LNCaP clone FGC (cell line): ENCODE data around the gene BOK.
A peak's percentile ranks its signal among the peaks of the same experiment; 100 is the strongest.

Experiments
- DNase-seq: peaks from one replicate; pipeline ENCODE4 v3.0.0-alpha.2; 2011; ENCODE audit warnings: low read depth
- H3K4me3 ChIP-seq: 2 replicates; pipeline ENCODE4 v1.5.1; 2011; ENCODE audit warnings: mild to moderate bottlenecking, low read depth, low read length, control low read depth
- TF ChIP-seq, protein P1 (sequence below): IDR thresholded peaks from 2 replicates; pipeline ENCODE4 v1.5.1; 2012; ENCODE audit warnings: mild to moderate bottlenecking; ENCODE audit not compliant: control insufficient read depth, insufficient read depth; ENCODE audit errors: extremely low read depth

The BOK gene

DNA sequence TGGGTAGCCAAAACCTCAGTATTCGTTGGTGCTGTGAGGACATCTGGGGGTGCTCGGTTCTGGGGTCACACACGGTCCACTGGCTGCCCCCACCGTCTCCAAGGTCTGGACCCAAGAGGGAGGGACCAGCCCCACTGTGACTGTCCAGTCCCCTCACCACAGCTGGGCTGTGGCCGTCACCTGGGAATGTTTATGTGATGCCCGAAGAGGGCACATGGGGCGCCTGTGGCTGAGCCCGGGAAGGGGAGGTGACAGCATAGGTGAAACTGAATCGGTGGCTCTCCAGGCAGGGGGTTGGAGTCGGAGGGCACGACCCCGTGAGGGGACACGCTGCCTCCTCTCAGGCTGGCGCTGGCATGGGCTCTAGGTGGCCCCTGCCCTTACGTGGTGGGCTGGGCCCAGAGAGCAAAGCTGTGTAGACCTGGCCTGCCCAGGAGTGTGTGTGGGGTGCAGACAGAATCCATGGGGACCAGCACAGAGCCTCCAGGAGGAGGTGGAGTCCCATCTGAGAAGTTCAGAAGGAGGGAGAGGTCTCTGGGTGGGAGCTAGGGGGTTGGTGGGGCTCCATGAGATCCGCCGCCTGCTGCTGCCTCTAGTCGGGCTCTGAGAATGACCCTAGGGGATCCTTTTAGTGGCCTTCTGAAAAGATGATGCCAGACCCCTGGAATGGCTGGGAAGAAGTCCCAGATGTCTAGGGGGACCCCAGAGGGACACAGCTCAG, 1.8 kb downstream of the BOK start:
- TF ChIP-seq, protein P1, sequence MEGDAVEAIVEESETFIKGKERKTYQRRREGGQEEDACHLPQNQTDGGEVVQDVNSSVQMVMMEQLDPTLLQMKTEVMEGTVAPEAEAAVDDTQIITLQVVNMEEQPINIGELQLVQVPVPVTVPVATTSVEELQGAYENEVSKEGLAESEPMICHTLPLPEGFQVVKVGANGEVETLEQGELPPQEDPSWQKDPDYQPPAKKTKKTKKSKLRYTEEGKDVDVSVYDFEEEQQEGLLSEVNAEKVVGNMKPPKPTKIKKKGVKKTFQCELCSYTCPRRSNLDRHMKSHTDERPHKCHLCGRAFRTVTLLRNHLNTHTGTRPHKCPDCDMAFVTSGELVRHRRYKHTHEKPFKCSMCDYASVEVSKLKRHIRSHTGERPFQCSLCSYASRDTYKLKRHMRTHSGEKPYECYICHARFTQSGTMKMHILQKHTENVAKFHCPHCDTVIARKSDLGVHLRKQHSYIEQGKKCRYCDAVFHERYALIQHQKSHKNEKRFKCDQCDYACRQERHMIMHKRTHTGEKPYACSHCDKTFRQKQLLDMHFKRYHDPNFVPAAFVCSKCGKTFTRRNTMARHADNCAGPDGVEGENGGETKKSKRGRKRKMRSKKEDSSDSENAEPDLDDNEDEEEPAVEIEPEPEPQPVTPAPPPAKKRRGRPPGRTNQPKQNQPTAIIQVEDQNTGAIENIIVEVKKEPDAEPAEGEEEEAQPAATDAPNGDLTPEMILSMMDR, result no peak
- no peak for DNase-seq
- peak overlapping the region; percentile 54 for H3K4me3 ChIP-seq

DNA sequence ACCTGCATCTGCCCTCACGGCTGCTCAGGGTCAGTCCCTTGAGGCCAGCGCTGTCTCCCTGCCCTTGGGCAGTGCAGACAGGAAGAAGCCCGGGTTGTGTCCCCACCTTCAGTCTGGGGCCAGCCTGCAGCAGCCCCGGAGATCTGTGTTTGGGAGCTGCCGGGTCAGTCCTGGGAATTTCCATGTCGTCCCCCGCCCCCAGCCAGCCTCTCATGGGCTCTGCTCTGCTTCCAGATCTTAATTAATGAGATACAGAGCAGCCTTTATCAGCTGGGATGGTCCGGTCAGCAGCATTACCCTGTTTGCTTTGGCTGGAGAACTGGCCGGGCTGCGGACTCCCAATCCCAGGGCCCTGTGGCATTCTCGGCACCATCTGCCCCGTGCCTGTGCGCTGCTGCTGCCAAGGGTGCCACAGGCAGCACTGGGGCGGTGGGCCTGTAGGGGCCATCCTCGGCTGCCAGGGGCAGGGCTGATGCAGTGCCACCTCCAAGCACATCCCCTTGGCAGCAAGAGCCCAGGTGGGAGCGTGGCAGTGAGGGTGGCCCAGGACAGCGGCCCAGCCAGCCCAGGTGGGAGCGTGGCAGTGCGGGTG, 2.4 kb downstream of the BOK start:
- peak overlapping the region; percentile 54 for H3K4me3 ChIP-seq

DNA sequence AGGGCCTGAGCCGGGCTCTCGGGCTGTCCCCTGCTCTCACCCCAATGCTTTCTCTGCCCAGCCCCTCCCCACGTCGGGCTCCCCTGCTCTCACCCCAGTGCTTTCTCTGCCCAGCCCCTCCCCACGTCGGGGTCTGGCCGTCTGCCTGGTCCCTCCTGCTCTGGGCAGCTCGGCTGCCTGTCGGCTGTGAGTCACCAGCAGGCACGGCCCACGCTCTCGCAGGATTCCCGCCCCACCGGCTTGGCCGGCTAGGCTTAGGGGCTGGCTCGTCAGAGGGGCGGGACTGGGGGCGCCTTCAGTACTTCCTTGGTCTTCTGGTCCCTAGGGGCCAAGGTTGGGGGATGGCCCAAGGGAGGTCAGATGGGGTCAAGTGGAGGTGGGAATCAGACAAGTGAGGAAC, 3.3 kb downstream of the BOK start:
- peak overlapping the region; percentile 21; the same call in 1 of the 2 replicates for H3K4me3 ChIP-seq

More for the DNA sequence above, 2.4 kb downstream of the BOK start:
- peak; percentile 56 for DNase-seq
- TF ChIP-seq, protein P1, result no peak

DNA sequence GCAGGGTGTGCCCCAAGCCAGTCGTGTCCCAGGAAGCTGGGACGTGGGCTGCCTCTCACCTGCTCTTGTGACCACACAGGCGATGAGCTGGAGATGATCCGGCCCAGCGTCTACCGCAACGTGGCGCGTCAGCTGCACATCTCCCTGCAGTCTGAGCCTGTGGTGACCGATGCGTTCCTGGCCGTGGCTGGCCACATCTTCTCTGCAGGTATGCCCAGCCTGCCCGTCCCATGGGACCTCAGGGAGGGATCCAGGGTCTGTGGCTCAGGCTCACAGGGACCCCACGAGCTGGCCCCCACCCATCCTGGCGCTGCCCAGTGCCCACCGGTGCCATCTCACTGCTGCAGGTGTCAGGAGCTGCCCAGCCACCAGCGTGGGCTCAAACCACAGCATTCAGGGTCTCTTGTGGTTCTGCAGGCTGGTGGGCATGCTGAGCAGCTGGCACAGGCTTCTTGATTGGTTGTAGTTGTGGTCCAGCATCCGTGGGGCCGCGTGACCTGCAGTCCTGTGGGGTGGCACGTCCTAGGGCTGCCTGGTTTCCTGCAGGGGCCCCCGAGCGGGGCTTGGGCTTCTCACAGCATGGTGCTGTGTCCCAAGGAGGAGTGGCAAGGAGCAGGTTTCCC, 3.8 kb downstream of the BOK start:
- TF ChIP-seq, protein P1, result no peak
- H3K4me3 ChIP-seq, result peak overlapping the region; percentile 21; the same call in 1 of the 2 replicates

More for the DNA sequence above, 3.3 kb downstream of the BOK start:
- TF ChIP-seq, protein P1, result no peak
- peak; percentile 45 for DNase-seq

DNA sequence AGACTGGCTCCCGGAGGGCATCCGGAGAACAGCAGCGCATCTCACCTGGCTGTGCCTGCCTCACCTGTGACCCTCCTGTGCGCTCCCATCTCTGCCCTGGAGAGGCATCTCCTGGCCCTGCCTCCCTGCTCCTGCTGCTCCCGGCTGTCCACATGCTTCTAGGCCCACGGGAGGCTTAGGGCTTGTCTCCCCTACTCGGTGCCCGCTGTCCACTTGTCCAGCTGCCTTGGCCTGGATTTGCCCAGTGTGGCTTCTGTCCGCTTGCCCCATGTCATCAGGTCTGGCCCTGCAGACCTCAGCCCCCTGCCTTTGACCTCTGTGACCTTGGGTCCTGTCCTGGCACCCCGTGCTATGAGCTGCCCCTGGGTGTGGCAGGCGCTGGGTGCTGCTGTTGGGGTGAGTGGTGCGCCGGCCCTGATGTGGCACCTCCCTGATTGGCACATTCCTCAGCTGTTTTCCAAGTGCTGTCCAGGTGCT, 4.5 kb downstream of the BOK start:
- TF ChIP-seq, protein P1, result no peak
- H3K4me3 ChIP-seq, result no peak overlapping the region

More for the DNA sequence above, 3.8 kb downstream of the BOK start:
- DNase-seq, result no peak

DNA sequence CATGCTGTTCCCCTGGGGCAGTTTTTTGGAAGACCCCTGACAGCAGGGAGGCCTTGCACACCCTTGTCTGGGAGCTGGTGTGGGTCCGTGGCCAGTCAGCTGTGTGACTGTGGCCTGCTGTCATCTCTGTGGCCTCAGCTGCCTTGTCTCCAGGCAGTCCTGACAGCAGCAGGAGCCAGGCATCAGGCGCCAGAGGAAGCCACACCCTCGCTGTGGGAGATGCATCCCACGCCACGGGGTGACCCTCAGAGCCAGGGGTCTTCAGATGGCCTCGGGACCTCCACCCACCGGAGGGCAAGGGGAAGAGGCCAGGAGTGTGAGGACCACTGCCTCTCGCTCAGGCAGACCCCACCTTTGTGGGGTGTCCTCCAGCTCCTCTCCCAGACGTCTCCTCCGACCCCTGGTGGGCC, 5.0 kb downstream of the BOK start:
- TF ChIP-seq, protein P1, result no peak
- DNase-seq, result no peak
- H3K4me3 ChIP-seq, result no peak overlapping the region

More for the DNA sequence above, 4.5 kb downstream of the BOK start:
- DNase-seq, result no peak
